Endothelial cell of umbilical vein (primary cell): ENCODE results near the gene LRAT. TPM values are rescaled to one million over a fixed set of nuclear protein-coding genes. Genes with fewer than 3 reads are reported as not detected.

Experiments
- BruUV-seq: library from RNA; stranded (reverse); fragments of 400-500 nt; replicated peaks from 2 replicates; lab custom pipeline; 2021; lab: Mats Ljungman, UMichigan
- CTCF ChIA-PET: fragments of 300-600, 350-600 bp; sonication (Branson Sonifier 250); formaldehyde crosslinking; loops from one replicate; lab custom pipeline; 2021; ENCODE audit warnings: antibody characterized with exemption, inconsistent platforms; lab: Charles Lee
- POLR2A ChIA-PET: fragments of 300-600, 350-600 bp; sonication (Branson Sonifier 250); formaldehyde crosslinking; loops from one replicate; lab custom pipeline; 2021; ENCODE audit warnings: antibody characterized with exemption, inconsistent platforms; lab: Charles Lee
- DNase-seq: peaks from one replicate; pipeline ENCODE4 v3.0.0-alpha.2; 2011; ENCODE audit warnings: low read depth, low spot score
- FAIRE-seq: peaks from 2 replicates; lab custom pipeline; 2011; peaks lifted over from hg19 to GRCh38; lab: Jason Lieb, UNC
- H2AFZ ChIP-seq: 2 replicates; pipeline ENCODE4 v1.6.0; 2012; ENCODE audit warnings: low read depth, low read length, control low read depth, inconsistent platforms
- H3K27ac ChIP-seq: 2 replicates; pipeline ENCODE4 v1.5.1; 2011; ENCODE audit warnings: low read depth, mild to moderate bottlenecking, control low read depth, low read length, moderate library complexity; ENCODE audit not compliant: insufficient read depth
- H3K27me3 ChIP-seq, 2 experiments: 2 replicates each; pipeline versions ENCODE4 v1.6.0 to v1.6.1; 2011; ENCODE audit warnings: low read length in 2 of 2, mixed read lengths in 1 of 2; ENCODE audit not compliant: control insufficient read depth in 2 of 2, insufficient read depth in 2 of 2
- H3K36me3 ChIP-seq, 2 experiments: 2 replicates in 1 of 2; 3 replicates in 1 of 2; pipeline ENCODE4 v1.5.1; 2011; ENCODE audit warnings: low read length in 2 of 2, mild to moderate bottlenecking in 1 of 2, moderate library complexity in 1 of 2; ENCODE audit not compliant: control insufficient read depth in 2 of 2, insufficient read depth in 2 of 2; ENCODE audit errors: extremely low read depth in 1 of 2
- H3K4me1 ChIP-seq: 3 replicates; pipeline ENCODE4 v1.5.1; 2011; ENCODE audit warnings: mild to moderate bottlenecking, low read length; ENCODE audit not compliant: control insufficient read depth, insufficient read depth; ENCODE audit errors: extremely low read depth
- H3K4me2 ChIP-seq: 2 replicates; pipeline ENCODE4 v1.6.1; 2011; ENCODE audit warnings: low read length, control low read depth, mixed read lengths; ENCODE audit not compliant: insufficient read depth
- H3K4me3 ChIP-seq, 3 experiments: fragments of 200-600 bp in 1 of 3; sonication (generic), shearing (Covaris generic) in 1 of 3; replicated peaks in 1 of 3; 2 replicates each; pipeline ENCODE4 v1.5.1; 2011 to 2016; ENCODE audit warnings: control low read depth in 3 of 3, low read length in 3 of 3, mild to moderate bottlenecking in 2 of 3, inconsistent platforms in 1 of 3, low read depth in 1 of 3, moderate library complexity in 1 of 3; ENCODE audit not compliant: insufficient read depth in 1 of 3
- H3K79me2 ChIP-seq: 2 replicates; pipeline ENCODE4 v1.6.0; 2012; ENCODE audit warnings: low read length, inconsistent platforms; ENCODE audit not compliant: control insufficient read depth, insufficient read depth
- H3K9ac ChIP-seq: replicated peaks from 2 replicates; pipeline ENCODE3; 2011; ENCODE audit warnings: low read length, control low read depth; ENCODE audit not compliant: insufficient read depth; ENCODE audit errors: extremely low read depth
- H3K9me1 ChIP-seq: replicated peaks from 3 replicates; pipeline ENCODE4 v1.6.0; 2011; ENCODE audit warnings: mild to moderate bottlenecking, low read length; ENCODE audit not compliant: control insufficient read depth, insufficient read depth; ENCODE audit errors: extremely low read depth
- H3K9me3 ChIP-seq: replicated peaks from 2 replicates; pipeline ENCODE4 v1.5.1; 2012; ENCODE audit warnings: low read length, inconsistent platforms; ENCODE audit not compliant: control insufficient read depth, insufficient read depth
- H4K20me1 ChIP-seq: replicated peaks from 2 replicates; pipeline ENCODE3; 2011; ENCODE audit warnings: mild to moderate bottlenecking, low read length; ENCODE audit not compliant: control insufficient read depth, insufficient read depth; ENCODE audit errors: extremely low read depth
- CTCF ChIP-seq, 2 donors: IDR thresholded peaks; 1 replicate in 1 of 2; 2 replicates in 1 of 2; pipeline ENCODE4 v1.5.1; 2011; ENCODE audit warnings: low read length in 2 of 2, mild to moderate bottlenecking in 2 of 2, moderate library complexity in 2 of 2, control low read depth in 1 of 2, inconsistent platforms in 1 of 2, low read depth in 1 of 2; ENCODE audit not compliant: insufficient read depth in 1 of 2; ENCODE audit errors: extremely low read depth in 1 of 2
- EZH2 ChIP-seq: IDR thresholded peaks from 2 replicates; pipeline ENCODE4 v1.6.1; 2012; ENCODE audit warnings: borderline replicate concordance, low read depth, mild to moderate bottlenecking, moderate library complexity, low read length, inconsistent platforms; ENCODE audit not compliant: severe bottlenecking
- FOS ChIP-seq: IDR thresholded peaks from 2 replicates; pipeline ENCODE4 v1.6.1; 2011; ENCODE audit warnings: mild to moderate bottlenecking, low read length, moderate library complexity, borderline replicate concordance; ENCODE audit not compliant: insufficient read depth
- GATA2 ChIP-seq: IDR thresholded peaks from 2 replicates; pipeline ENCODE4 v1.7.0; 2011; ENCODE audit warnings: low read depth, mild to moderate bottlenecking, moderate library complexity, mixed read lengths, low read length; ENCODE audit not compliant: insufficient read length, insufficient read depth
- JUN ChIP-seq: IDR thresholded peaks from 2 replicates; pipeline ENCODE4 v1.6.1; 2011; ENCODE audit warnings: borderline replicate concordance, low read depth; ENCODE audit not compliant: insufficient read length, insufficient read depth
- MAX ChIP-seq: IDR thresholded peaks from 2 replicates; pipeline ENCODE4 v1.6.1; 2011; ENCODE audit not compliant: insufficient read depth, insufficient read length
- MYC ChIP-seq: IDR thresholded peaks from one replicate; pipeline ENCODE4 v1.6.1; 2011; ENCODE audit warnings: mild to moderate bottlenecking, low read depth, low read length
- POLR2A ChIP-seq: IDR thresholded peaks from 2 replicates; pipeline ENCODE4 v1.6.1; 2012; ENCODE audit warnings: low read depth, mild to moderate bottlenecking, control low read depth, low read length
- POLR2AphosphoS5 ChIP-seq: IDR thresholded peaks from 2 replicates; pipeline ENCODE4 v1.6.1; 2012; ENCODE audit warnings: low read depth, mild to moderate bottlenecking, control low read depth, low read length, moderate library complexity; ENCODE audit not compliant: insufficient read depth
- dilution Hi-C: fragments of 300-500 bp; cut with MboI; formaldehyde crosslinking; loops from one replicate; pipeline ENCODE4 v1.15.0; 2019; ENCODE audit warnings: low sequenced_read_pairs; ENCODE audit not compliant: extremely low pct_ligation_motif_present
- intact Hi-C: fragments of 100-400 bp; cut with micrococcal nuclease; formaldehyde crosslinking; loops from one replicate; pipeline ENCODE4 v1.10.0; 2022
- polyA plus RNA-seq, 4 experiments: library from polyadenylated mRNA; depleted of rRNA in 3 of 4; stranded (reverse) in 3 of 4; unstranded in 1 of 4; fragments of >200 nt; gene quantifications; 2 replicates each; pipeline versions ENCODE4 v1.2.1 to v1.2.3, GENCODE V29; 2011 to 2012; ENCODE audit warnings: missing spikeins in 1 of 4
- small RNA-seq: library from RNA; depleted of rRNA; stranded (forward); fragments of <200 nt; gene quantifications from one replicate; pipeline ENCODE3, GENCODE V24; 2012; ENCODE audit warnings: low replicate concordance, low read depth; ENCODE audit not compliant: insufficient read depth, insufficient read length
- total RNA-seq: library from RNA; stranded (reverse); gene quantifications from 2 replicates; pipeline ENCODE4 v1.2.3, GENCODE V29; 2021

The LRAT gene
- total and polyA plus RNA-seq, 2 donors (not counting 3 experiments of a cell fraction or from before 2014, with no cell fraction given): not detected

- POLR2A ChIA-PET: no interaction called here
- Histone ChIP-seq H3K4me3 (no peak overlapping the region), H3K79me2 (no peaks in the 10 kb centered on the region), H3K9ac (no peak overlapping the region), H3K9me1 (no peaks in the 10 kb centered on the region), H3K27me3 (peaks cover 0 to 4% of the 10 kb centered on the region in 2 experiments), H3K36me3 (no peaks in the 10 kb centered on the region), H3K4me2 (no peak overlapping the region), H2AFZ (no peak overlapping the region), H4K20me1 (no peaks in the 10 kb centered on the region), H3K27ac (no peak overlapping the region), H3K4me1 (no peaks in the 10 kb centered on the region), H3K9me3 (no peaks in the 10 kb centered on the region)
- no peak for FAIRE-seq
- dilution Hi-C loops (no loop called here), intact Hi-C loops (no loop called here)
- no TSS peak for BruUV-seq
- TF ChIP-seq GATA2 (no peak), POLR2A (no peak), FOS (no peak), POLR2AphosphoS5 (no peak), EZH2 (no peak), MAX (no peak), MYC (no peak), CTCF (IDR thresholded peaks at IDR 0.05; ENCODE audit: extremely low read depth in 1 of 2, insufficient read depth in 1 of 2, low read depth in 1 of 2, low read length in 2 of 2) (no peak), JUN (no peak)
- CTCF ChIA-PET: interaction anchor here (0.7 kb wide), 1 partner anchor 95 kb away, joined by 3 read pairs; no protein-coding TSS in a partner anchor
- no peak for DNase-seq
Observed at GRCh38 chr4:154781983-154782293, 38.1 kb downstream of the LRAT start.

Small RNAs within 50 kb of the gene (small RNA-seq; reads per million reads assigned to genes)
- gene NDUFB2P1: not detected
- gene RNU2-44P: 1.1 reads per million
- gene RNU2-66P: not detected

Other genes starting within 250 kb of the LRAT start
- gene PLRG1, start 193.6 kb upstream of the LRAT start, total RNA-seq: 89.1 and 91.9 TPM in 2 replicates
- 48.9 and 50.9 TPM in 2 replicates for gene PLRG1, start 193.6 kb upstream of the LRAT start, polyA plus RNA-seq
- gene FGB, start 181.0 kb upstream of the LRAT start, total RNA-seq: not detected in 2 replicates
- not detected in 2 replicates for gene FGB, start 181.0 kb upstream of the LRAT start, polyA plus RNA-seq
- gene FGA, start 153.3 kb upstream of the LRAT start, total RNA-seq: not detected in 2 replicates
- not detected in 2 replicates for gene FGA, start 153.3 kb upstream of the LRAT start, polyA plus RNA-seq
- gene FGG, start 131.3 kb upstream of the LRAT start, total RNA-seq: not detected in 2 replicates
- not detected in 2 replicates for gene FGG, start 131.3 kb upstream of the LRAT start, polyA plus RNA-seq
- not detected in 2 replicates for gene RBM46, start 37.3 kb downstream of the LRAT start, total RNA-seq
- 0.03 TPM in 1 of 2 replicates, not detected in the other for gene RBM46, start 37.3 kb downstream of the LRAT start, polyA plus RNA-seq